HTERT RPE-1 (cell line): ENCODE results near the gene MRPL58.
"Not testable (repeated sequence)": the region's sequence is repeated elsewhere in the genome, so short reads cannot be mapped to it uniquely, and the experiment has no call there.

Source experiments
- in situ Hi-C: fragments of 300-500 bp; cut with MboI; formaldehyde crosslinking; loops from 4 replicates; pipeline ENCODE4 v1.14.3; 2020; ENCODE audit warnings: low sequenced_read_pairs

MRPL58 gene

DNA sequence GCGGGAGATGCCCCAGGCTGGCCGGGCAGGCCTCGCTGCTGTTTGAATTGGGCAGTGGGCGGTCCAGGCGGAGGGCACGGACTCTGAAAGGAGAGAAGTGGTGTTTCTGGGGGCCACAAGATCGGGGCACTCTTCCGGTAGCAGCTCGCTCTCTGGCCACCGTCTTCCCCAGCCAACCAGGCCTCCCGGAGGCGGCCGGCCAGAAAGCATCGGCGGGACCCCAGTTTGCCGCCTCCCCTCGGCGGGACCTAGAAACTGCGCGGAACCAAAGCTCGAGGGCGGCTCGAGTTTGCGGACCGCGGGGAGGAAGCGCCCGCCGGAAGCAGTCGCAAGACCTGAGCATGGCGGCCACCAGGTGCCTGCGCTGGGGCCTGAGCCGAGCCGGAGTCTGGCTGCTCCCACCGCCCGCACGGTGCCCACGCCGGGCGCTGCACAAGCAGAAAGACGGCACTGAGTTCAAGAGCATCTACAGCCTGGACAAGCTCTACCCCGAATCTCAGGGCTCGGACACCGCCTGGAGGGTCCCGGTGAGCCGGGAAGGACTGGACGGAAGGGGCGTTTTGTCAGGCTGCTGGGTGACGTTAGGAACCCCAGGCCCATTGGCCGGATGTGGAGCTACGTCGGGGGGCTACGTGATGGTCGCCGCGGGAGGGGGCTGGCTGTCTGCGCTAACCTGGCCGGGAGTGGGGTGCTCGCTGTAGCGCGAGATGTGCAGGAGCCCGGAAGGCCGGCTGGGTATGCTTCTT lies at the start of gene MRPL58:
Gene MRPL58, plus strand, starts transcription at position 325 of the 746 bp plus-strand sequence. Its CDS starts 17 bp downstream, at position 342.
- in situ Hi-C loops, result no loop called here

GRCh38 chr17:74963656-74964055 lies 48.8 kb upstream of the MRPL58 start:
- in situ Hi-C loops, result no loop called here

GRCh38 chr17:74964246-74964761 lies 48.2 kb upstream of the MRPL58 start:
- in situ Hi-C loops, result no loop called here

- in situ Hi-C loops, result no loop called here
These were observed 47.4 kb upstream of the MRPL58 start for GRCh38 chr17:74964988-74965622.

GRCh38 chr17:74968361-74968780 lies 44.1 kb upstream of the MRPL58 start:
- in situ Hi-C loops, result no loop called here

DNA sequence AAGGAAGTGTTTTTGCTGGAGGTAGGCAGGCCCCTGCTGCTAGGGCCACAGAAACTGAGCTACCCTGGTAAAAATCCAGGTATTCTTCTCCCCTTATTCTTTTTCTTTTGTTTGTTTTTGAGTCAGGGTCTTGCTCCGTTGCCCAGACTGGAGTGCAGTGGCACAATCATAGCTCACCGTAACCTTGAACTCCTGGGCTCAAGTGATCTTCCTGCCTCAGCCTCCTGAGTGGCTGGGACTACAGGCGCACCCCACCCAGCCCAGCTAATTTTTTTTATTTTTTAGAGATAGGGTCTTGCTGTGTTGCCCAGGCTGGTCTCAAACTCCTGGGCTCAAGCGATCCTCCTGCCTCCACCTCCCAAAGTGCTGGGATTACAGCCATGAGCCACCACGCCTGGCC lies 43.0 kb upstream of the MRPL58 start:
- in situ Hi-C loops, result not testable (repeated sequence)

- in situ Hi-C loops, result no loop called here
These were observed 42.1 kb upstream of the MRPL58 start for GRCh38 chr17:74970395-74970794.

DNA sequence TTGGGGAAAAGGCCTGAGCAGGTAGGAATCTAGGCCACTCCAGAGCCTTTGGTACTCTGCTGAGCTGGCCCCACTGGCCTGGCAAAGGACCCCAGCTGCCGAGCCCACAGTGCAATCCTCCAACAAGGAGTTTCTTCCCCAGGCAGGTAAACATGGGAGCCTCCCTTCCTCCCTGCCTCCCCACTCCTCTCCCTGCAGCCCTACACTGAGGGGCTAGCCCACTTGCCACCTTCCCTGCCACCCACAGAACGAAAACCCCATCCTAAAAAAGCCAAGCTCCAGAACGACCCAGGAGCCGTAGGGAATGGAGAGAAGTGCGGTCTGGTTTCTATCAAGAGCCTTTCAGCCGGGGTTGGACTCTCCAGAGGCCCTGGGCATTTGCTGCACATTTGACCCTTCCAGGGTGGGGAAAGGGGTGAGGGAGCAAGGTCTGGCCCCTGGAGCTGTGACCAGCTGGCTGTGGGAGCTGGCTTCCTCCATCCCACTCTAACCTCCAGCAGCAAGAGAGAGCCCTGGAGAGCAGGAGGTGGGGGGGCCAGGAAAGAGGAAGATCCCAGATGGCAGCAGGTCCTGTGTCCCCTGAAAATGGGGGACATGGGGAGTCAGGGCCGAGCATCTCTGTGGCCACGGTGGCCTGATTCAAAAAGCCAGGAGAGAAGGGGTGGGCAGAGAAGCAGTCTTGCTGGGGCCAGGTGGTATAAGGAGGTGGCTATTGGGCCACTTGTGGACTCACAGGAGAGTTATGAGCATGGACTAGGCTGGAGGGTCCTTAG lies 41.2 kb upstream of the MRPL58 start:
- in situ Hi-C loops, result no loop called here

DNA sequence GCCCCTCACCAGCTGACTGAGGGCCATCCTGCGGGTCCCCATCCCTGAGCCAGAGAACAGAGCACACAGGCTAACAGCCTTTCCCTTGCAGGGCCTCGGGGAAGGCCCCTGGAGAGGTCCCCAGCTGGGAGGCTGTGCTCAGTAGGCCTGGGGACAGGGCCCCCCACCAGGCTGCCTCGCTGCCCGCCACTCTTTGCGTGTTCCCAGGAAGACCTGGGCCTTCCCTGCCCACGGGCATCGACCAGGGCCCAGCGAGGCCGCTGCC lies 40.7 kb upstream of the MRPL58 start:
- in situ Hi-C loops, result no loop called here

- in situ Hi-C loops, result no loop called here
These were observed 40.1 kb upstream of the MRPL58 start, which contains the start of gene HID1 for GRCh38 chr17:74972107-74972972. Gene HID1, minus strand, starts transcription at chr17:74972759. Its CDS starts 103 bp downstream, at chr17:74972656.

DNA sequence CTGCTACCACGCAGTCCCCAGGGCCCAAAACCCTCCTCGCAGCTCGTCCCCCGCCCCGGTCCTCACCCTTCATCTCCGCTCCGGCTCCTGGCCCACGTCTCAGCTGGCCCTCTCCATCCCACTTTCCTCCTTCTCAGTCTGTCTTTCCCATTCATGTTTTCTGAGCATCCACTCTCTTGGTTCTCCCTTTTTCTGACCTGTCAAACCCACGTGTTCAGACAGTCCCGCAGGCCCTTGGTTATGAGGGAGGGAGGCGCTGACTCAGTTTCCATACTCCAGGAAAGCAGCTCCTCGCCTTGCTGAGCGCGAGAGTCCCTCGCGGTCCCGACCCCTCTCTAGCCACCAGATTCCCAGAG lies 39.5 kb upstream of the MRPL58 start:
- in situ Hi-C loops, result no loop called here

DNA sequence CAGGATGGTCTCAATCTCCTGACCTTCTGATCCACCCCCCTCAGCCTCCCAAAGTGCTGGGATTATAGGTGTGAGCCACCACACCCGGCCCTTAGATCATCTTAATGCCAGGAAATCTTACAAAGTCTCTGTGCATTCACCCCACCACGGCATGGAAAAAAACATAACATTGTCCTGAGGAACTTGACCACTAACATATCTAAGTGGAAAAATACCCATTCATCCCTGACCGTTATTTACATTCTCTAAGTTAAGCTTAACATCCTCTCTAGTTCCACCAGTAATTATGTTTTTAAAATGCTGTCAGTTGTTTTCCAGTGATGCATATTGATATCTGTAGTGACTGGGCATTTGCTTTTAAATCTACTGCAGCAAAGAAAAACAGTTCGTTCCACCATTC lies 36.5 kb upstream of the MRPL58 start:
- in situ Hi-C loops, result no loop called here

DNA sequence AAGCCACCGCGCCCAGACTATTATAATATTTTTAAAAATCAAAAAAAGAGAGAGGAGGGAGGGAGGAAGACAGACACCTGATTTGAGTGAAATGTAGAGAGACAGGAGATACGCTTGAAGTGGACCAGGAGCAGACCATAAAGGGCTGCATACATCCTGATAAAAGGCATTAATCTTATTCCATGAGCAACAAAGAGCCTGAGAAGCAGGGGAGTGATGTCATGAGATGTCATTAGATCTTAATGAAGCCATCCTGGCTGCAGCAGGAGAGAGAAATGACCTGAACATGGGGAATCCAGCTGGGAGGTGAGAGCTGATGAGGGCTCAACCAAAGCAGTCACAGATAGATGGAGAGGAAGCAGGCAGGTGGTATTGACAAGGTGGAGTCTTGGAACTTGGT lies 34.7 kb upstream of the MRPL58 start:
- in situ Hi-C loops, result no loop called here

DNA sequence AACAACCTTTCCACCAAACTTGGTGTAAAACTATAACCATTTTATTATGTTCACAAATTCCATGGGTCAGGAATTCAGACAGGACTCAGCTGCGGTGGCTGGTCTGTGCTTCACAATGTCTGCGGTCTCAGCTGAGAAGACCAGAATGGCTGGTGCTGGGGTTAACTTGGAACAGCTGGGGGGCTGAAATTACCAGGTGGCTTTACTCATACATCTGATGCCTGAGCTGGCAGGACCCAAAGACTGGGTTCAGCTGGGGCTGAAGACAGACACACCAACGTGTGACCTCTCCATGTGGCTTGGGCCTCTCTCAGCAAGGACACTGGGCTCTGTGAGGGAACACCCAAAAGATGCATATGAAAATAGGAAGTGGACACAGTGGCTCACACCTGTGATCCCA lies 34.2 kb upstream of the MRPL58 start:
- in situ Hi-C loops, result no loop called here

DNA sequence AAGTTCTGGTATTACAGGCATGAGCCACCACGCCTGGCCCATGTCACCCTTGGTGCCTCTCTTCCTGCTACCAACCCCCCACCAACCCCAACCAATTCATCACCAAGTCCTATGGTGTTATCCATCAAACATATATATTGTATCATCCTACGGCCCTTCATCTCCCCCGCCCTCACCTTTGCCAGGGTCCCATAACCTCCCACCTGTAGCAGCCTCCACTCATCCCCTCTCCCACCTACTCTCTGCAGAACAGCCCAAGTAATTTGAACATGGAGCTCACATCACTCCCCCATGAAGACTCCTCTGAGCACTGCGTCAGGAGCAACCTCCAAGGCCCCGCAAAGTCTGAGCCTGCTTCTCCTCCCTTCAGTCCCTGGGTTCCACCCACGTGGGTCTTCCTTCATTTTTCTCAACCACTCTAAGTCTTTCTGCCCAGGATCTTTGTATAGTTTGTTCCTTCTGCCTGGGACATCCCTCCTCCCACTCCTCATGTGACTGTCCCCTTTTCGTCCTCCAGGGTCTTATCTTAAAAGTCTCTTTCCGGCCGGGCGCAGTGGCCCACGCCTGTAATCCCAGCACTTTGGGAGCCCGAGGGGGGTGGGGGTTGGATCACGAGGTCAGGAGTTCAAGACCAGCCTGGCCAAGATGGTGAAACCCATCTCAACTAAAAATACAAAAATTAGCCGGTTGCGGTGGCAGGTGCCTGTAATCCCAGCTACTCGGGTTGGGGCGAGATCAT lies 32.9 kb upstream of the MRPL58 start:
- in situ Hi-C loops, result no loop called here

DNA sequence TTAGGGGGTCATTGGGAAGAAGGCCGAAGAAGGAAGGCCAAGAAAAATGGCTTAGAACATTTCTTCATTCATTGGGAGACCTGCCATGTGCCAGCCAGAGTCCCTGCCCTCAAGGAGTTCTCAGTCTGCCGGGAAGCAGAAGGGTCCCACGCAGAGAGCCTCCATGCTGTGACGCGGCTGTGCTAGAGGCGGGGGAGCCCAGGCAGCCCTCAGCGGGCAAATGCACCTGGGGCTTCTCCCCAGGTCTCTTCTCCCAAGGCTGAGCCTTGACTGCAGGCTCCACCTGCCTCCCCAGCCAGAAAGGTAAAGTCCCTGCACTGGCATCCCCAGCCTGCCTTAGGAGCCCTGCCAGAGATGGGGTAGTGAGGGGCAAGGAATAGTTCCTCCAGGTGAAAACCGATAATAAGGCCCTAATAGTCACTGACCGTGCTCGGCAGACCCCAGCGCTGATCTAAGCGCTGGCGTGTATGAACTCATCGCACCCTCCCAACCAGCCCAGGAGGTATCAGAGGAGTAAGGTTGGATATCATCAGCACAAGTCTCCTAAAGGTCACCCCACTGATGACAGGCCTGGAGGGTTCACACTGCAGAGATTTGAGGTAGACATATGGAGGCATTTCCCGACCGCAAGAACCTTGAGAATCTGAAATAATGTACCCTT lies 31.0 kb upstream of the MRPL58 start:
- in situ Hi-C loops, result no loop called here

DNA sequence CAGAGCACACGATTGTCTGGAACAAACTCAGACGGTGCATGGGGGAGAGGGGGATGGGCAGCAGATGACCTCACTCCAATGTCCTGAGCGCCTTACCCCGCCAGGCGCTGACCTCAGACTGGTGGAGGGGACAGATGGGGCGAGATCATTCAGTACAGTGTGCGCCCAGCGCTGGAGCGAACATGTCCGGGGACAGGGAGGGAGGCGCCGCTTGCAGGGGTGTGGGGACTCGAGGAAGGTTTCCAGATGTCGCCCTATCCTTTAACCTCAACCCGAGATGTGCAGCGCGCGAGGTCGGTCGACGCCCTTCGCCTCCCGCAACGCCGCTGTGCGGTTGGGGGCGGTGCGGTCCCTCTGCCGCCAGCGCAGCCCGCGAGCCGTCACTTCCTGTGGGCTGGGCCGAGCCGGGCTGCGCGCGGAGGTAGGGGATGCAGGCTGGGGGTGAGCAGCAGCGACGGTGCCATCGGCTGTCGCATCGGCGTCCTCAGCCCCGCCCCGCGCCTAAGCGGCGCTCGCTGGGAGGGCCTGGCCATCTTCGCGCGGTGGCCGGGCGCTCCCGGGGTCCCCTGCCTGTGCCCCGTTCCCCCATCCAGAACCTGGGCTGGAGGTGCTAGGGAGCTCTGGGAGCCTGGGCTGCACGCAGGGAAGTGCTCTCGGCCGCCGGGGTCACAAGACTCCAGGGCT lies 30.3 kb upstream of the MRPL58 start:
- in situ Hi-C loops, result no loop called here

- in situ Hi-C loops, result not testable (repeated sequence)
These were observed 29.7 kb upstream of the MRPL58 start for GRCh38 chr17:74982663-74983313.

GRCh38 chr17:74986206-74986576 lies 26.3 kb upstream of the MRPL58 start:
- in situ Hi-C loops, result no loop called here
